SK-N-MC (cell line): ENCODE measurements around the gene PRICKLE1.

ENCODE experiments used
- DNase-seq: peaks from one replicate; pipeline ENCODE4 v3.0.0-alpha.2; 2011; ENCODE audit warnings: low read depth, low spot score
- H3K27ac ChIP-seq: fragments of 200-600 bp; sonication (generic); 2 replicates; pipeline ENCODE4 v1.5.1; 2016; ENCODE audit warnings: mixed run types
- H3K36me3 ChIP-seq: fragments of 200-600 bp; sonication (generic); 2 replicates; pipeline ENCODE4 v1.6.1; 2017; ENCODE audit warnings: antibody characterized with exemption, low read length, mixed read lengths; ENCODE audit not compliant: insufficient read depth
- H3K4me3 ChIP-seq: fragments of 200-600 bp; sonication (generic); 2 replicates; pipeline ENCODE4 v1.5.1; 2016
- H3K9ac ChIP-seq: fragments of 200-600 bp; sonication (generic); 2 replicates; pipeline ENCODE4 v1.8.0; 2017; ENCODE audit warnings: mixed run types, mixed read lengths; ENCODE audit not compliant: insufficient read length
- H3K9me3 ChIP-seq: fragments of 200-600 bp; sonication (generic); 2 replicates; pipeline ENCODE4 v1.6.1; 2017; ENCODE audit warnings: low read depth, mild to moderate bottlenecking, antibody characterized with exemption, low read length, moderate library complexity, mixed read lengths
- EZH2 ChIP-seq: fragments of 200-600 bp; sonication (generic); IDR thresholded peaks from one replicate; pipeline ENCODE4 v1.6.1; 2017; ENCODE audit warnings: antibody characterized with exemption
- FOXP2 ChIP-seq: optimal IDR thresholded peaks from 2 replicates; pipeline ENCODE3; 2011; ENCODE audit warnings: mild to moderate bottlenecking, moderate library complexity; ENCODE audit not compliant: insufficient read depth; ENCODE audit errors: extremely low read length, control extremely low read depth
- POLR2AphosphoS5 ChIP-seq: IDR thresholded peaks from 2 replicates; pipeline ENCODE4 v1.6.1; 2012; ENCODE audit warnings: mild to moderate bottlenecking, low read depth, low read length, borderline replicate concordance

PRICKLE1 gene

GRCh38 chr12:42484996-42485395 is 104.5 kb downstream of the PRICKLE1 start:
- no peaks in the 10 kb centered on the region for H3K36me3 ChIP-seq
- H3K9me3 ChIP-seq = no peaks in the 10 kb centered on the region
- no peak overlapping the region for H3K27ac ChIP-seq
- TF ChIP-seq FOXP2 (no peak), POLR2AphosphoS5 (no peak), EZH2 (no peak)
- no peak overlapping the region for H3K9ac ChIP-seq
- no peak overlapping the region for H3K4me3 ChIP-seq
- no peak for DNase-seq

GRCh38 chr12:42483521-42483790 is 106.1 kb downstream of the PRICKLE1 start:
- H3K4me3 ChIP-seq = peak overlapping the region; percentile 91
- H3K9me3 ChIP-seq = no peaks in the 10 kb centered on the region
- H3K36me3 ChIP-seq = no peaks in the 10 kb centered on the region
- TF ChIP-seq FOXP2 = no peak
- no peak for TF ChIP-seq EZH2
- TF ChIP-seq POLR2AphosphoS5 = no peak
- H3K9ac ChIP-seq = peak overlapping the region; percentile 38
- no peak overlapping the region for H3K27ac ChIP-seq
- DNase-seq = no peak

GRCh38 chr12:42482748-42483520 is 106.6 kb downstream of the PRICKLE1 start:
- DNase-seq = no peak
- Histone ChIP-seq H3K27ac (no peak overlapping the region), H3K9me3 (no peaks in the 10 kb centered on the region), H3K36me3 (no peaks in the 10 kb centered on the region), H3K9ac (peak overlapping the region; percentile 38), H3K4me3 (peak overlapping the region; percentile 91)
- no peak for TF ChIP-seq EZH2
- TF ChIP-seq FOXP2 = no peak
- no peak for TF ChIP-seq POLR2AphosphoS5

- H3K9me3 ChIP-seq = no peaks in the 10 kb centered on the region
- peak overlapping the region; percentile 91 for H3K4me3 ChIP-seq
Observed at GRCh38 chr12:42482041-42482747, 107.4 kb downstream of the PRICKLE1 start.

GRCh38 chr12:42481368-42481767 is 108.2 kb downstream of the PRICKLE1 start:
- no peak overlapping the region for H3K27ac ChIP-seq
- no peaks in the 10 kb centered on the region for H3K9me3 ChIP-seq
- H3K4me3 ChIP-seq = no peak overlapping the region
- TF ChIP-seq EZH2 (no peak), FOXP2 (no peak), POLR2AphosphoS5 (no peak)
- DNase-seq = no peak
- H3K9ac ChIP-seq = no peak overlapping the region
- no peaks in the 10 kb centered on the region for H3K36me3 ChIP-seq

More at GRCh38 chr12:42482041-42482747, 107.4 kb downstream of the PRICKLE1 start:
- no peak for TF ChIP-seq EZH2
- no peak for TF ChIP-seq POLR2AphosphoS5
- no peak for TF ChIP-seq FOXP2
- DNase-seq = no peak
- H3K36me3 ChIP-seq = no peaks in the 10 kb centered on the region
- H3K9ac ChIP-seq = no peak overlapping the region
- H3K27ac ChIP-seq = no peak overlapping the region

- no peak overlapping the region for H3K9ac ChIP-seq
- TF ChIP-seq FOXP2 = no peak
- no peak for TF ChIP-seq EZH2
- no peak for TF ChIP-seq POLR2AphosphoS5
Observed at GRCh38 chr12:42477941-42478340, 111.6 kb downstream of the PRICKLE1 start.

GRCh38 chr12:42475106-42475505 is 114.4 kb downstream of the PRICKLE1 start:
- H3K9ac ChIP-seq = no peak overlapping the region
- H3K27ac ChIP-seq = no peak overlapping the region
- H3K4me3 ChIP-seq = no peak overlapping the region
- no peaks in the 10 kb centered on the region for H3K9me3 ChIP-seq
- DNase-seq = no peak
- H3K36me3 ChIP-seq = no peaks in the 10 kb centered on the region
- TF ChIP-seq EZH2 (no peak), FOXP2 (no peak), POLR2AphosphoS5 (no peak)

More at GRCh38 chr12:42477941-42478340, 111.6 kb downstream of the PRICKLE1 start:
- H3K4me3 ChIP-seq = no peak overlapping the region
- H3K9me3 ChIP-seq = no peaks in the 10 kb centered on the region
- DNase-seq = no peak
- H3K27ac ChIP-seq = no peak overlapping the region
- H3K36me3 ChIP-seq = no peaks in the 10 kb centered on the region

- no peak for DNase-seq
Observed at GRCh38 chr12:42474391-42474790, 115.2 kb downstream of the PRICKLE1 start.

More at GRCh38 chr12:42474391-42474790, 115.2 kb downstream of the PRICKLE1 start:
- Histone ChIP-seq H3K36me3 (no peaks in the 10 kb centered on the region), H3K9me3 (no peaks in the 10 kb centered on the region), H3K27ac (no peak overlapping the region), H3K9ac (no peak overlapping the region), H3K4me3 (no peak overlapping the region)
- TF ChIP-seq POLR2AphosphoS5 = no peak
- no peak for TF ChIP-seq EZH2
- no peak for TF ChIP-seq FOXP2
